GM18861 (cell line): ENCODE measurements around the gene NAA25.
"Not testable (repeated sequence)": the region's sequence is repeated elsewhere in the genome, so short reads cannot be mapped to it uniquely, and the experiment has no call there.

Experiments
- ATAC-seq: cut with Tn5 transposase; IDR thresholded peaks from one replicate; pipeline ENCODE4 v1.9.1; 2021; ENCODE audit not compliant: unreplicated experiment

The NAA25 gene

DNA sequence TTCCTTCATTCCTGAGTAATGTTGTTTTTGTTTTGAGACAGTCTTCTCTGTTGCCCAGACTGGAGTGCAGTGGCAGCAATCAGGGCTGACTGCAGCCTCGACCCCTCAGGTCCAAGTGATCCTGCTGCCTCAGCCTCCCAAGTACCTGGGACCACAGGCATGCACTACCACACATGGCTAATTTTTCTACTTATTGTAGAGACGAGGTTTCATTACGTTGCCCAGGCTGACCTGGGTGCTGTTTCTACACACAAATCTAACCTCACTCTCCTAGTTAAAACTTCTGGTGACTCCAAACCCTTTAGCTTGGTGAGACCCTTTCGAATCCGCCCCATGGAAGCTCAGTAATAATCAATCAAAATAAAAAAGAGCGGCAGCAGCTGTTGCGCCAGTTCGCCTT is 96.9 kb downstream of the NAA25 start:
- ATAC-seq = no peak

DNA sequence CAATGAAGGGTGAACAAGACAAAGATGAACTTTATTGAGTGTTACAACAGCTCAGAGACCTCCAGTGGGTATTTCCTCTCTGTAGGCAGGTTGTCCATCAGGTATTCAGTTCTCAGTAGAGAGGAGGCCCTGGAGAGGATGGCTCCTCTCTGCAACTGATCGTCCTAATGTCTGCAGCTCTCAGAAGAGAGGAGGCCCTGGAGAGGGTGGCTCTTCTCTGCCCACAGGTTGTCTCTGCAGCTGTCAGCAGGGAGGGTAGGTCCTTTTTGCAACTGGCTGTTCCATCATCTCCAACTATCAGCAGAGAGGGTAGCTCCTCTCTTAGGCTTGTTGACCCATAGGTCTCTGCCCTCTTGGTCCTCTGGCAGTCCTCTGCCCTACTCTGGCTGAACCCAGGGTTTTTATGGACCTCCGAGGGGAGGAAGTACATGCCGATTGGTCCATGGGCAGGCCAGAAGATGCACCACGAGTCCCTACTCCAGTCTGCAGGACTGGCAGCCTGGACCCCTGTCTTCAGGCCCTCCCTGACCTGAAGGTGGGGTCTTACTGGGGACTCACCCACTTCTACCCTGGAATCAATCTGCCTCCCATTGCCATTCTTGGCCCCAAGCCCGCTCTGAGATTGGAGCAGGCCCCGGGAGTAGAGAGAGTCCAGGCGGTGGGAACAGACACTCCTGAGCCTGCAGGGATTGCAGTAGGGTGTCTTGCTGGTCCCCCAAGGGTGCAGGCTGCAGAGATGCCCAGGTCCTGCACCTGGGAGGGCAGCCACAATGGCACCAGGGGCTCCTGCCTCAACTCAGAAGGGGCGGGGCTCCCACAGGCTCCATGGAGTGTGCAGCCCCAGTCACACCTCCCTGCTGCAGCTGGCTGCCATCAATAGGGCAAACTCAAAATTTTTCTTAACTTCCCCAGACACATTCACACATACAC is 97.9 kb downstream of the NAA25 start:
- no peak for ATAC-seq

DNA sequence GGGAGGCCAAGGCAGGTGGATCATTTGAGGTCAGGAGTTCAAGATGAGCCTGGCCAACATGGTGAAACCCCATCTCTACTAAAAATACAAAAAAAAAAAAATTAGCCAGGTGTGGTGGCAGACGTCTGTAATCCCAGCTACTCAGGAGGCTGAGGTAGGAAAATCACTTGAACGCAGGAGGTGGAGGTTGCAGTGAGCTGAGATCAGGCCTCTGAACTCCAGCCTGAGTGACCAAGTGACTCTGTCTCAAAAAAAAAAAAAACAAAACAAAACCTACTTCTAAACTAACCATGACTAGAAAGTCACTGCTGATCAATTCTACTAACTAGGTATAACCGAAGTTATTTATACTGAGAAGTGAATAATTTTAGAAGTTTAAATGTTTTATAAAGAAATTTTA is 99.0 kb downstream of the NAA25 start:
- ATAC-seq = not testable (repeated sequence)

DNA sequence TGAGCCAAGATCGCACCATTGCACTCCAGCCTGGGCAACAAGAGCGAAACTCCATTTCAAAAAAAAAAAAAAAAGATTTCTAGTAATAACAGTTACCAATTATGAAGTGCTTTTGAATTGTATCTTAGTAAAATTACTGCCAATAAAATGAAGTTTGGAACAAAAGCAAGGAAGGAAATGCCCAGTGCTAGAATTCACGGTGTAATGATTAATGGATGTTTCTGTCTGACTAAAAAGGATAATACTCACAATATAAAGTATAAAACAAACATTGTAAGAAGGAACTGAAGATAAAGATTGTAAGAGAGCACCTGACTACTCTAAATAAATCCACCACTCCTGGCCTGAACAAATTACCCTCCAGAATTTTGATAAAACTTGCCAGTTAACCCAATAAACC is 99.7 kb downstream of the NAA25 start:
- no peak for ATAC-seq

DNA sequence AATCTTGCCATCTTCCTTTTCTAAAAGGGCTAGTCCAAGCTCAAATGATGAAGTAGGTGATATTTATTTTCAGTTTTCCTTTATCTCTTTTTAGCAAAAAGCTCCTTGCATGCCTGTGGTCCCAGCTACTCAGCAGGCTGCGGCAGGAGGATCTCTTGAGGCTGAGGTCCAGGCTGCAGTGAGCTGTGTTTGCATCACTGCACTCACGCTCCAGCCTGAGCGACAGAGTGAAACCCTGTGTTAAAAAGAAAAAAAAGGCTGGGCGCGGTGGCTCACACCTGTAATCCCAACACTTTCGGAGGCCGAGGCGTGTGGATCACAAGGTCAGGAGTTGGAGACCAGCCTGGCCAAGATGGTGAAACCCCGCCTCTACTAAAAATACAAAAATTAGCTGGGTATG is 100.6 kb downstream of the NAA25 start:
- ATAC-seq = no peak

DNA sequence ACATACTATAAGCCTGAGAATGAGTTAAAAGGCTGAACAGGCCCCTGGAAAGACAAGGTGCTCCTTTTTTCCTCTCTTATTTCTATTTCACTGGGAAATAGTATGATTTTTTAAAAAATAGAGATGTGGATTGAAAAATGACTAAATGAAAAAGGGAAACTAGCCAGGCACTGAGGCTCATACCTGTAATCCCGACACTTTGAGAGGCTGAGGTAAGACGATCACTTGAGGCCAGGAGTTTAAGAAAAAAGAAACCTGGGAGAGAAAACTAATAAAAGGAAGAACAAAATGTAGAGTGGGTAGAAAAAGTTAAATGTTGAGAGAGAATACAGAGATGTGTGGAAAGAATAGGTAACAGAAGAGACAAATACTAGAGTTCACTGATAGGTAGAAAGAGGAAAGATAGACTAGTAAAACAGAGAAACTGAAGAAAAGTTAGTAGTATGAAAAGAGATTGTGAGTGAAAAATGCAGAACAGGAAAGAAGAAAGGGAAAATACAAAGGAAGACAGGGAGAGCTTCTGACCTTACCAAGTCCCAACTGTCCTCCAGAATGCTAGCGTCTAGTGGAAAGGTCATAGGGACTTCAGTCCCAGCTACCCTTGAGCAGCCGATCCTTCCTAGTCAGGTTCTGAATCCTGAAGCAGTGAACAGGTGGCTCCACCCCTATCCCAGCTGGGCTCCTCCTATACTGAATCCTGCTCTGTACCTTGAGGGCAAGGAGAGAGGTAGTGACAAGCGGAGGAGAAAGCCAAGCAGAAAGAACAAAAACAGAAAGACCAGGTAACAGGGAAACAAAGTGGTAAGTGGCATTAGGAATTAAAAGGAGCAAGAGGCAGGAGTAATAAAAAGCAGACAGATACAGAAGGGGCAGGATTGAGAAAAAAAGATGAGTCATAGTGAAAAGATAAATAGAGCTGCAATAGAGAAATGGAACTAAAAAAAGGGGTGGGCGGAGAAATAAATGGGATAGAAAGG is 102.9 kb downstream of the NAA25 start:
- no peak for ATAC-seq

DNA sequence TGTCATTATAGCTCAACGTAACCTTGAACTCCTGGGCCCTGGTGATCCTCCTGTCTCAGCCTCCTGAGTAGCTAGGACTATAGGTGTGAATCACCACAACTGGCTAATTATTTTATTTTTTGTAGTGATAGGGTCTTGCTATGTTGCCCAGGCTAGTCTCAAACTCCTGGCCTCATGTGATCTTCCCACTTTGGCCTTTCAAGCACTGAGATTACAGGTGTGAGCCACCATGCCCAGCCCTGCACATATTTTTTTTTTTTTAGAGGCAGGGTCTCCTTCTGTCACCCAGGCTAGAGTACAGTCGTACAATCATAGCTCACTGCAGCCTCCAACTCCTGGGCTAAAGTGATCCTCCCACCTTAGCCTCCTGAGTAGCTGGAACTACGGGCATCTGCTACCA is 104.5 kb downstream of the NAA25 start:
- no peak for ATAC-seq

DNA sequence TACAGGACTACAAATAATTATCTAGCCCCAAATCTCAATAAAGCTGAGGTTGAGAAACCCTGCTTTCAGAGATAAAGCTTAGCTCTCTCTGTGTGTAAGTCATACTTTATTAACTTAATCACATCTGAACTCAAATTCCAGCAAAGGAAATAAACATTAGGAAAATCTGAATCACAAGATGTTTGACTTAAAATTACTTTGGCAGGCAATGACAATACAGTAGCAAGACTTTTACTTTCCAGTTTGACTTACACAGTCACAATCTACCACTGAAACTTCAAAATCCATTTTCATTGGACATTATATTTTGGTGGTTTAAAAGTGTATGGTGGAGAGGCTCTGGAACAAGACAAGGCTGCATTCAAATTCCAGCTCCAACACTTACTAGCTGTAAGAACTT is 107.0 kb downstream of the NAA25 start:
- no peak for ATAC-seq

DNA sequence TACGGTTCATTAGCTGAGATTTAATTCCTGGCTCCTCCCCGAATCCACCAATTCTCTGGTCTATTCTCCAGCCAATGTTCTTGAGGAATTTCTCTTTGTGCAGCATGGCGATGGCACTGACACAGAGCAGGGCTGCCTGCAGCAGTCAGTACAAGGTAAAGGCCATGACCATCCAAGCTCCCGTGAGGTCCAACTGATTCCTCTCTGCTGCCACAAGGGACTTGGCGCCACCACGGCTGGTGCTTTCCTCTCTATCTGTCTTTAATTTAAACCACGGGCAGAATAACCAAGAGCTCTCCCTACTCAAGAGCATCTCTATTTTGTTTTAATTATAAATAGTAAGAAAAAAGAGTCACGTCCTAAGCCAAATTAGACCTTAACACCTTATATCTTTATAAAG is 107.8 kb downstream of the NAA25 start:
- ATAC-seq = no peak

DNA sequence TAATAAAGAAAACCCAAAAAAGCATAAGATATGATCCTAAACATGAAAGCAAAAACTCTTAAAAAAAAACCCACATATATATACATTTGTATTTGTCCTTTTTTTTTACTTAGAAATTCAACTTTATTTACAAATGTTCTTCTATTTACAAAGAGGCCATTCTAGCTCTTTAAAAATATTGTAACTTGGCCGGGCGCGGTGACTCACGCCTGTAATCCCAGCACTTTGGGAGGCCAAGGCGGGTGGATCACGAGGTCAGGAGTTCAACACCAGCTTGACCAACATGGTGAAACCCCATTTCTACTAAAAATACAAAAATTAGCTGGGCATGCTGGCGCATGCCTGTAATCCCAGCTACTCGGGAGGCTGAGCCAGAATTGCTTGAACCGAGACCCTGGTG is 109.5 kb downstream of the NAA25 start:
- ATAC-seq = not testable (repeated sequence)

DNA sequence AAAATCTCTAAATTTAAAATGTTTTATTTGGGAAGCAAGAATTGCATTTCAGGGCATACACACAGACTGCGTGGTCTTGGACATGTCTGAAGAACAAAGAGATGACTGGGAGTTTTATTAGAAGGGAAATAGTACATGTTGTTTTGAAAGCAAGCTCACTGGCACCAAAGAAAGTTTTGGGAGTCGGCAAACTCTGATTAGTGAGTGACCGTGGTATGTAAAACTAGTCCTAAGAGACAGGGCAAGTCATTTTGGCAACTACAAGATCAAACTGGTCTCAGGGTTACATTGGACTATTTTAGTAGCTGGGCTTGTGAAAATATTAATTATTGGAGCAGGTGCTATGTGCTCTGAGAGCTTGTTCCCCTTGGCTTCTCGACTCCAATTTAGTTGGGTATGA is 110.6 kb downstream of the NAA25 start:
- no peak for ATAC-seq

DNA sequence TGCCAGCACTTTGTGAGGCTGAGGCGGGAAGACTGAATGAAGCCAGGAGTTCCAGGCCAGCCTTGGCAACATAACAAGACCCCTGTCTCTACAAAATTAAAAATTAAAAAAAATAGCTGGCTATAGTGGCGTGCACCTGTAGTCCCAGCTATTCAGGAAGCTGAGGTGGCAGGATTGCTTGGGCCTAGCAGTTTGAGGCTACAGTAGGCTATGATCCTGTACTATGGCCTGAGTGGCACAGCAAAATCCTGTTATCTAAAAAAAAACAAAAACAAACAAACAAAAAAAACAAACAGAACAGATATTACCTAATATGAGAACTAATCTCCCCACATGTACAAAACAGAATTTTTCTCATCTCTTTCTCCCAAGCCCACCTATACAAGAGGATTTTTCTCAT is 111.3 kb downstream of the NAA25 start:
- no peak for ATAC-seq

DNA sequence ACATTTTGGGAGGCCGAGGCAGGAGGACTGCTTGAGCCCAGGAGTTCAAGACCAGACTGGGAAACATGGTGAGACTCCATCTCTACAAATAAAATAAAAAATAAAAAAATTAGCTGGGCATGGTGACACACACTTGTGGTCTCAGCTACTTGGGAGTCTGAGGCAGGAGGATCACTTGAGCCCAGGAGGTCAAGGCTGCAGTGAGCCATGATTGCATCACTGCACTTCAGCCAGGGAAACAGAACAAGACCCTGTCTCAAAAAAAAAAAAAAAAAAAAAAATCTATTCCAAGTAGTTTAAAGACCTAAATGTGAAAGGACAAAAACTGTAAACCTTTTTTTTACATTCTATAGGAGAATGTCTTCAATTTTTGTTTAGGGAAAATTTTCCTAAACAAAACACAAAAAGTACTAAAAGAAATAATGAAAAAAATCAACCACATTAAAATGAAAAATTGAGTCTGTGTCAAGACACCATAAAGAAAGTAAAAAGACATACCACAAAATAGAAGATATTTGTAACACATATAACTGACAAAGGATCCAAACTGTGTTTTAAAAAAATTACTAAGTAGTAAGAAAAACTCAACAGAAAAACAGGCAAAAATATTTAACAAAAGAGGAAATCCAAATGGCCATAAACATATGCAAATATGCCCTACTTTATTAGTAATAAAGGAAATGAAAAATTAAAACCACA is 112.7 kb downstream of the NAA25 start:
- no peak for ATAC-seq

DNA sequence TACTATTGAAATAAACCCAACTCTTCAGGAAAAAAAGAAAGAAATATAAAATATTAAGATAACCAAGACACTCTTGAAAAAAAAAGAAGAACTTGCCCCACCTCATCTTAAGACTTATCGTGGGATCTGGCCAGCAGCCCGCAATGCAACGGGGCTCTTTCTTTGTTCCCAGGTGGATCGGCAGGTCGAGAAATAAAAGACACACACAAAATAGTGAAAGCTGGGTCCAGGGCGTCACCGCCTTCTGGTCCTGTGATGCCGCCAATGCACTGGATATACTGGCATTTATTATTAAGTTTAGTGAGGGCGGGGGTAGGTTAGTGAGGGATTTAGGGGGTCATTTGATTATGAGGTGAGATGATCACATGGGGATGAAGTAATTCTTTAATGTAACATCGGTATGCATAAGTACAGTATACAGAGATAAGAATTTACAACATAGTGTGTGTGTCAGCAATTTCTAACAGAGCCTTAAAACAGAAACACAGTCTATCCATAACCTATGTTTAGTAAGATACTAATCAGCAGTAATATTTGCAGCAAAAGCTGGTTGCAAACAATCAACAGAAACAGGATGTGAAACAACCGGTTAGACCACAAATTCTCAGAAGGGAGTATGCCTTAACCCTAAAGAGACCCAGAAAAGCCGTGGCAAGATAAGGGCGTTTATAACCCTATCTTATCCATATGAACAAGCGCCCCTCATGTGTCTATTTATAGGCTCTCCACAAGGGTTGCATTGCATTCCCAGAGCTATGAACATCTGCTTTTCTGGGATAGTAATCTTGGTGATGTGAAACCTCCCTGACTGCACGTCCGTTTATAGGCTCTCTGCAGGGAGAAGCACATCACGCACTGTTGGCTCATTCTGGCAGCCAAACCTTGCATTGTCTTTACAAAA is 114.1 kb downstream of the NAA25 start:
- ATAC-seq = not testable (repeated sequence)

DNA sequence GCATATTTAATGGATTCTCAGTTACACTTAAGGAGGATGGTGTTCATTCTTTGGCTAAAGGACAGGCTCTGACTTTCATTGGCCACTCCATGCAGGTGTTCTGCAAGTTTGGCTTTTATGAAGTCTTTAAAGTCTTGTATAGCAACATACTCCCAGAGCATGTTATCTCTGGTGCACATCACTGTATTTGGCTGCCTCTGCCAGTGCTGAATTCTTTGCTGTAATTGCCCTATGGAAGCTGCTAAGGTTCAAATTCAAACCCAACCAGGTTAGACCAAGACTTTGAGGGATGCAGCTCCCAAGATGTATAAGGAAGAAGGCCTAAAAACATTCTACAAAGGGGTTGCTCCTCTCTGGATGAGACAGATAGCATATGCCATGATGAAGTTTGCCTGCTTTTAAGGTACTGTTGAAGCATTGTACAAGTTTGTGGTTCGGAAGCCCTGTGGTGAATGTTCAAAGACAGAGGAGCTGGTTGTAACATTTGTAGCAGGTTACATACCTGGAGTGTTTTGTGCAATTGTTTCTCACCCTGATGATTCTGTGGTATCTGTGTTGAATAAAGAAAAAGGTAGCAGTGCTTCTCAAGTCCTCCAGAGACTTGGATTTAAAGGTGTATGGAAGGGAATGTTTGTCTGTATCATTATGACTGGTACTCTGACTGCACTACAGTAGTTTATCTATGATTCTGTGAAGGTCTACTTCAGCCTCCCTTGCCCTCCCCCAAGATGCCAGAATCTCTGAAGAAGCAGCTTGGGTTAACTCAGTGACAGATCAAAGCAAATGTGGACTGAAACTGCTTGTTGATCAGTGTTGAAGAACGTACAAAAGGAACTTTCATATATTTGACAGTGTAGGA is 115.1 kb downstream of the NAA25 start:
- ATAC-seq = no peak

DNA sequence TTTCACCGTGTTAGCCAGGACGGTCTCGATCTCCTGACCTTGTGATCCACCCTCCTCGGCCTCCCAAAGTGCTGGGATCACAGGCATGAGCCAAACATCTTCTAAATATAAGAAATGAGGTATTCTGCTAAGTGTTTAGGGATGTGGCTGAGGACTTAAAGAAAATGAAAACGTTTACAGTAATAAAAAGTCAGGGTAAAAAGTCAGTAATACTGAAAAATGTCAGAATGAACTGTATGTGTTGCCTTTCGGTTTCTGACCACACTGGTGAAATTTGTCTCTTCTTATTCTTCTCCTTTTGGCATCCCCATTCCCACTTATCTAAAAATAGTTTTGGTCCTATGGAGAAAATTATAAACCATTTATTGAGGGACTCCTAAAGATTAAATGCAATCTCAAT is 116.1 kb downstream of the NAA25 start:
- ATAC-seq = no peak

DNA sequence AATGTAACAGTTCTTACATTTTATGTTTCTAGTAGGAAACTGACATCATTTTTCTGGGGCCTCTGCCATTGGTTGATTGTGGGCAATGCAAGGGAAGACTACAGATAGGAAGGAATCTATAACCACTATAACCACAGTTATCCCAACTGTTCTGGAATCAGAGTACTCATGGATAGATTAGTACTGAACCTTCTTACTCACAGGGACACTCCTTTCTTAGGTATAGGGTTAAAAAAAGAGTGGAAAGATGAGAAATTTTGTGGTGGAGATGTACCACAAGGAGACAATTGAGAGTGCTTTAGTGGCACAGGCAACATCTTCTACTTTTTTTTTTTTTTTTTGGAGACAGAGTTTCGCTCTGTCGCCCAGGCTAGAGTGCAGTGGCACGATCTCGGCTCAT is 116.6 kb downstream of the NAA25 start:
- no peak for ATAC-seq

DNA sequence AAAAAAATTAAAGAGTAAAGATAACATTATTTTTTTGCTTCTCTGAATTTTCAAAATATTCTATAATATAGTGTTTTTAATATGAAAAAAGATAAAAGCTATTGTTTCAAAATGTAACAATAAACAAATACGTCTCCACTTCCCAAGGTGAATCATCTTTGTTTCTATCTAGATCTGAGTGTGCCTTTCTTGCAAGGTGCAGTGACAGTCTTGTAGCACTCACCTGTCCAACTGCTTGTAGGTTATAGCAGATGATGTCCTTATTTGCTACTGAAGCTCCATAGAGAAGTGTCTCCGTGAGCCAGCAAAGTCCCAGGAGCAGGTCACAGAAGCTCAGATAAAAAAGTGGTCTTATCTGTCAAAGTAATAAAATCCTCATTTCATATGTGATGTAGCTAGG is 117.0 kb downstream of the NAA25 start:
- ATAC-seq = no peak

DNA sequence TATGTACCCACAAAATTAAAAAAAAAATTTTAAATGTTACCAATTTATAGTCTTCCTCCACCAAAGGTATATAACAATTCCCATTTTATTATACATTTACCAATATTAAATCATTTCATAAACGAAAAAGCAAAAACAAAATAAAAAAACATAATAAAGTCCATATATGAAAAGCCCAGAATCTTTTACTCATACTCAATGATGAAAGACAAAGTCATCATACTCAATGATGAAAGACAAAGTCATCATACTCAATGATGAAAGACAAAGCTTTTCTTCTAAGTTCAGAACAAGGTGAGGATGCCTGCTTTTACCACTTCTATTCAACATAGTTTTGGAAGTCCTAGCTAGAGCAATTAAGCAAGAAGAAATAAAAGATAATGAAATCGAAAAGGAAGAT is 123.8 kb downstream of the NAA25 start:
- no peak for ATAC-seq
